GM12878 (cell line): ENCODE data around the gene TIMM17B. TPM values are rescaled to one million over a fixed set of nuclear protein-coding genes. Genes with fewer than 3 reads are reported as not detected.
A peak's percentile ranks its signal among the peaks of the same experiment; 100 is the strongest.

Experiments used
- BHLHE40 ChIP-seq, 2 experiments: fragments of 450-650 bp in 1 of 2; IDR thresholded peaks; 2 replicates each; pipeline ENCODE4 v1.6.1; 2011 to 2017; ENCODE audit warnings: low read depth in 2 of 2, borderline replicate concordance in 1 of 2, improper control_type of control experiment in 1 of 2, low read length in 1 of 2, mild to moderate bottlenecking in 1 of 2
- BRCA1 ChIP-seq: IDR thresholded peaks from 2 replicates; pipeline ENCODE4 v1.6.1; 2011; ENCODE audit warnings: low read depth, low read length, improper control_type of control experiment
- CHD1 ChIP-seq: IDR thresholded peaks from 2 replicates; pipeline ENCODE4 v1.6.1; 2012; ENCODE audit warnings: low read depth, low read length, improper control_type of control experiment
- EZH2 ChIP-seq: IDR thresholded peaks from 2 replicates; pipeline ENCODE4 v1.6.1; 2012; ENCODE audit warnings: low read depth, mild to moderate bottlenecking, control low read depth, inconsistent platforms, low read length, borderline replicate concordance; ENCODE audit not compliant: control insufficient read depth
- IKZF1 ChIP-seq: fragments of 450-650 bp; conservative IDR thresholded peaks from 2 replicates; pipeline ENCODE4 v1.6.1; 2017; ENCODE audit warnings: antibody characterized with exemption, mild to moderate bottlenecking
- KDM1A ChIP-seq: fragments of 200-600 bp; sonication (generic); IDR thresholded peaks from 2 replicates; pipeline ENCODE4 v1.6.1; 2016; ENCODE audit warnings: borderline replicate concordance
- MTA3 ChIP-seq: IDR thresholded peaks from 2 replicates; pipeline ENCODE4 v1.6.1; 2012; ENCODE audit warnings: low read length, inconsistent platforms, borderline replicate concordance
- NBN ChIP-seq: fragments of 450-650 bp; IDR thresholded peaks from 2 replicates; pipeline ENCODE4 v1.6.1; 2016
- NR2F1 ChIP-seq: fragments of 450-650 bp; conservative IDR thresholded peaks from 2 replicates; pipeline ENCODE4 v1.6.1; 2017; ENCODE audit warnings: mild to moderate bottlenecking
- PKNOX1 ChIP-seq: fragments of 450-650 bp; IDR thresholded peaks from 2 replicates; pipeline ENCODE4 v1.6.1; 2016; ENCODE audit warnings: mild to moderate bottlenecking
- POLR2AphosphoS2 ChIP-seq: IDR thresholded peaks from 2 replicates; pipeline ENCODE4 v1.6.1; 2011; ENCODE audit warnings: low read depth, mild to moderate bottlenecking, low read length, improper control_type of control experiment, moderate library complexity
- RCOR1 ChIP-seq: conservative IDR thresholded peaks from 2 replicates; pipeline ENCODE4 v1.6.1; 2012; ENCODE audit warnings: low read depth, low read length, improper control_type of control experiment
- SP1 ChIP-seq: IDR thresholded peaks from one replicate; pipeline ENCODE4 v1.6.1; 2011; ENCODE audit warnings: low read depth, low read length
- SREBF1 ChIP-seq: IDR thresholded peaks from 2 replicates; pipeline ENCODE4 v1.6.1; 2012; ENCODE audit warnings: mild to moderate bottlenecking, low read length
- SUZ12 ChIP-seq: fragments of 200-600 bp; sonication (generic); IDR thresholded peaks from one replicate; pipeline ENCODE4 v1.6.1; 2018; ENCODE audit warnings: antibody characterized with exemption, mild to moderate bottlenecking; ENCODE audit not compliant: unreplicated experiment
- TARDBP ChIP-seq: IDR thresholded peaks from 2 replicates; pipeline ENCODE4 v1.6.1; 2016; ENCODE audit warnings: borderline replicate concordance
- TCF7 ChIP-seq: IDR thresholded peaks from 2 replicates; pipeline ENCODE4 v1.6.1; 2014; ENCODE audit warnings: antibody characterized with exemption, borderline replicate concordance
- polyA plus RNA-seq, 11 experiments: library from polyadenylated mRNA; depleted of rRNA in 4 of 11; unstranded in 6 of 11; stranded (reverse) in 5 of 11; fragments of >200 nt; fragmentation: Nextera tagmentation in 4 of 11; fragmentation: Illumina TruSeq in 1 of 11; extraction: Ambion mirVana in 4 of 11; extraction: Trizol in 1 of 11; gene quantifications; 1 replicate in 1 of 11; 2 replicates in 10 of 11; pipeline versions ENCODE4 v1.2.1 to v1.2.3, GENCODE V29; 2011 to 2016; ENCODE audit warnings: inconsistent platforms in 2 of 11, missing spikeins in 2 of 11, low read depth in 1 of 11
- total RNA-seq, 4 experiments: library from RNA; depleted of rRNA in 3 of 4; stranded (reverse); fragments of >200 nt in 3 of 4; fragmentation: Illumina TruSeq in 1 of 4; extraction: Trizol in 1 of 4; gene quantifications; 2 replicates each; pipeline versions ENCODE4 v1.2.1 to v1.2.3, GENCODE V29; 2013 to 2021

TIMM17B gene
- total and polyA plus RNA-seq, 10 of the 15 experiments (the other 5 are each of a cell fraction or from before 2014, with no cell fraction given), result 4.5 to 88.7 (median 47.5) TPM

- peak; percentile 96 for TF ChIP-seq PKNOX1
- no peak for TF ChIP-seq SUZ12
- TF ChIP-seq SP1, result peak; percentile 82
- peak; percentile 89 for TF ChIP-seq SREBF1
- TF ChIP-seq EZH2, result no peak
- TF ChIP-seq BRCA1, result no peak
- peak; percentile 96 for TF ChIP-seq CHD1
- TF ChIP-seq TARDBP, result no peak
- TF ChIP-seq IKZF1, result peak; percentile 41; the same call in 1 of the 2 replicates
- peak; percentile 86 to 90 for TF ChIP-seq BHLHE40 (IDR thresholded peaks at IDR 0.05; ENCODE audit: borderline replicate concordance in 1 of 2, low read depth in 2 of 2, low read length in 1 of 2)
- 0 out of 2 replicates have a peak, but pooled peaks have one; percentile 8 for TF ChIP-seq RCOR1
- no peak for TF ChIP-seq MTA3
- TF ChIP-seq NBN, result peak; percentile 79
- TF ChIP-seq TCF7, result no peak
- TF ChIP-seq NR2F1, result no peak
- TF ChIP-seq POLR2AphosphoS2, result peak; percentile 90
- no peak for TF ChIP-seq KDM1A
- TF ChIP-seq, all 136 proteins: peak for 46
Measured at GRCh38 chrX:48897625-48898306, at the start of gene TIMM17B, which contains the start of gene PQBP1 (continued).
